A549 (cell line): ENCODE data around the gene GPD2. TPM values are rescaled to one million over a fixed set of nuclear protein-coding genes. Genes with fewer than 3 reads are reported as not detected.
A peak's percentile ranks its signal among the peaks of the same experiment; 100 is the strongest.

ENCODE experiments used
- ATAC-seq, 2 experiments: fragments of 200-7000 bp in 1 of 2; fragments of >200 bp in 1 of 2; cut with Nextera tagmentation in 1 of 2; cut with Tn5 transposase in 1 of 2; 3 replicates each; pipeline versions ENCODE4 v1.8.0 to v1.9.1; 2018 to 2020; ENCODE audit warnings: mild to moderate bottlenecking in 1 of 2, moderate library complexity in 1 of 2
- CTCF ChIA-PET: fragments of 300-600 bp; sonication (Branson Sonifier 250); formaldehyde crosslinking; extraction: SDS; loops from one replicate; lab custom pipeline; 2021; ENCODE audit warnings: antibody characterized with exemption, inconsistent platforms; lab: Yijun Ruan, JAX
- POLR2A ChIA-PET: fragments of 350-600 bp; formaldehyde crosslinking; extraction: SDS; loops from one replicate; lab custom pipeline; 2021; ENCODE audit warnings: antibody characterized with exemption, inconsistent platforms; lab: Yijun Ruan, JAX
- DNase-seq, 2 experiments: peaks; one replicate each; pipeline versions ENCODE4 v3.0.0 to v3.0.0-alpha.2; 2011 to 2016; ENCODE audit warnings: low read depth in 1 of 2, low spot score in 1 of 2
- FAIRE-seq: peaks from 2 replicates; lab custom pipeline; 2011; peaks lifted over from hg19 to GRCh38; lab: Jason Lieb, UNC
- H3K27ac ChIP-seq, 2 experiments: fragments of >200 bp; sonication (Bioruptor Twin); formaldehyde crosslinking; 3 replicates each; pipeline ENCODE4 v1.5.1; 2016 to 2017
- H3K4me1 ChIP-seq: fragments of >200 bp; sonication (Bioruptor Twin); formaldehyde crosslinking; 3 replicates; pipeline ENCODE4 v1.6.1; 2016
- H3K4me2 ChIP-seq: fragments of >200 bp; sonication (Bioruptor Twin); formaldehyde crosslinking; 3 replicates; pipeline ENCODE4 v1.6.1; 2016
- H3K4me3 ChIP-seq: fragments of >200 bp; sonication (Bioruptor Twin); formaldehyde crosslinking; 3 replicates; pipeline ENCODE4 v1.5.1; 2016
- H3K9me3 ChIP-seq: fragments of >200 bp; sonication (Bioruptor Twin); formaldehyde crosslinking; 3 replicates; pipeline ENCODE4 v1.6.1; 2016
- CBX2 ChIP-seq: fragments of 200-600 bp; sonication (generic); IDR thresholded peaks from 2 replicates; pipeline ENCODE4 v1.6.1; 2016; ENCODE audit warnings: low read depth, mild to moderate bottlenecking, borderline replicate concordance
- CEBPB ChIP-seq, 2 experiments: fragments of >200 bp in 1 of 2; sonication (Bioruptor Twin) in 1 of 2; formaldehyde crosslinking in 1 of 2; IDR thresholded peaks; 2 replicates each; pipeline ENCODE4 v1.6.1; 2012 to 2016
- CHD2 ChIP-seq: fragments of 150-350 bp; IDR thresholded peaks from 2 replicates; pipeline ENCODE4 v1.6.1; 2014; ENCODE audit warnings: low read length; ENCODE audit not compliant: partially characterized antibody
- CHD4 ChIP-seq: fragments of 200-600 bp; sonication (generic); IDR thresholded peaks from 2 replicates; pipeline ENCODE4 v1.6.1; 2016; ENCODE audit warnings: antibody characterized with exemption, mild to moderate bottlenecking, borderline replicate concordance
- EHF ChIP-seq: fragments of 250-450 bp; sonication (Bioruptor Pico); IDR thresholded peaks from 2 replicates; pipeline ENCODE4 v1.5.0; 2020; ENCODE audit warnings: mild to moderate bottlenecking
- EP300 ChIP-seq, 2 experiments: fragments of >200 bp; sonication (Bioruptor Twin); formaldehyde crosslinking; IDR thresholded peaks; 2 replicates in 1 of 2; 3 replicates in 1 of 2; pipeline ENCODE4 v1.6.1; 2016 to 2017
- ESRRA ChIP-seq: fragments of 150-350 bp; IDR thresholded peaks from 2 replicates; pipeline ENCODE4 v1.6.1; 2014; ENCODE audit warnings: mild to moderate bottlenecking, low read length, borderline replicate concordance
- FOSB ChIP-seq: fragments of 250-450 bp; sonication (Bioruptor Pico); IDR thresholded peaks from 2 replicates; pipeline ENCODE4 v1.5.0; 2020; ENCODE audit warnings: mild to moderate bottlenecking, moderate library complexity
- HOXB13 ChIP-seq: fragments of 250-450 bp; sonication (Bioruptor Pico); IDR thresholded peaks from 2 replicates; pipeline ENCODE4 v1.5.0; 2020; ENCODE audit warnings: low read depth, mild to moderate bottlenecking, moderate library complexity
- HOXB5 ChIP-seq: fragments of 250-450 bp; sonication (Bioruptor Pico); IDR thresholded peaks from 2 replicates; pipeline ENCODE4 v1.5.0; 2020; ENCODE audit warnings: mild to moderate bottlenecking, moderate library complexity
- JUN ChIP-seq, 2 experiments: fragments of >200 bp; sonication (Bioruptor Twin); formaldehyde crosslinking; IDR thresholded peaks; 2 replicates in 1 of 2; 3 replicates in 1 of 2; pipeline ENCODE4 v1.6.1; 2016 to 2017
- KDM5A ChIP-seq: fragments of 200-600 bp; sonication (generic); IDR thresholded peaks from 2 replicates; pipeline ENCODE4 v1.6.1; 2016; ENCODE audit warnings: antibody characterized with exemption, mild to moderate bottlenecking
- MAZ ChIP-seq: fragments of 150-350 bp; IDR thresholded peaks from 2 replicates; pipeline ENCODE4 v1.6.1; 2014; ENCODE audit warnings: antibody characterized with exemption, low read depth, low read length, borderline replicate concordance
- NFE2L2 ChIP-seq: fragments of 150-350 bp; conservative IDR thresholded peaks from 2 replicates; pipeline ENCODE4 v1.6.1; 2014; ENCODE audit warnings: low read length
- NPAS2 ChIP-seq: fragments of 250-450 bp; sonication (Bioruptor Pico); IDR thresholded peaks from 2 replicates; pipeline ENCODE4 v1.8.0; 2022; ENCODE audit warnings: mild to moderate bottlenecking, moderate library complexity, borderline replicate concordance
- NR3C1 ChIP-seq: fragments of >200 bp; sonication (Bioruptor Twin); formaldehyde crosslinking; IDR thresholded peaks from 3 replicates; pipeline ENCODE4 v1.6.1; 2017
- PHF8 ChIP-seq: fragments of 200-600 bp; sonication (generic); IDR thresholded peaks from 2 replicates; pipeline ENCODE4 v1.6.1; 2016; ENCODE audit warnings: low read depth, mild to moderate bottlenecking, antibody characterized with exemption, moderate library complexity, borderline replicate concordance
- POLR2A ChIP-seq: IDR thresholded peaks from 2 replicates; pipeline ENCODE4 v1.6.1; 2012; ENCODE audit warnings: mild to moderate bottlenecking, low read length
- RARB ChIP-seq: fragments of 250-450 bp; sonication (Bioruptor Pico); IDR thresholded peaks from 2 replicates; pipeline ENCODE4 v1.8.0; 2021; ENCODE audit warnings: mild to moderate bottlenecking, moderate library complexity
- RCOR1 ChIP-seq: fragments of 150-350 bp; IDR thresholded peaks from 2 replicates; pipeline ENCODE4 v1.6.1; 2014; ENCODE audit warnings: antibody characterized with exemption, low read length, low read depth
- RFX5 ChIP-seq: fragments of 450-650 bp; IDR thresholded peaks from 2 replicates; pipeline ENCODE4 v1.7.1; 2014; ENCODE audit warnings: antibody characterized with exemption, mild to moderate bottlenecking, moderate library complexity
- SREBF2 ChIP-seq: fragments of 450-650 bp; IDR thresholded peaks from 2 replicates; pipeline ENCODE4 v1.6.1; 2014; ENCODE audit warnings: mild to moderate bottlenecking, moderate library complexity
- TP53 ChIP-seq: fragments of 250-450 bp; sonication (Bioruptor Pico); IDR thresholded peaks from 2 replicates; pipeline ENCODE4 v1.5.0; 2021; ENCODE audit warnings: mild to moderate bottlenecking, moderate library complexity
- ZSCAN20 ChIP-seq: fragments of 250-450 bp; sonication (Bioruptor Pico); IDR thresholded peaks from 2 replicates; pipeline ENCODE4 v1.8.0; 2022; ENCODE audit warnings: mild to moderate bottlenecking, moderate library complexity
- WGBS: methylation state at CpG from one replicate; pipeline ENCODE4 v1.1.6; 2017; ENCODE audit errors: missing lambda C conversion rate; 5-methylcytosine and 5-hydroxymethylcytosine counted together
- polyA plus RNA-seq, 4 experiments: library from polyadenylated mRNA; depleted of rRNA in 3 of 4; stranded (reverse); fragments of >200 nt; fragmentation: RNase III in 1 of 4; extraction: RNeasy Plus Mini Kit Qiagen cat#74134 plus additional on column Dnase treatment in 1 of 4; gene quantifications; 2 replicates in 3 of 4; 3 replicates in 1 of 4; pipeline ENCODE4 v1.2.3, GENCODE V29; 2011 to 2017
- TF ChIP-seq, protein P1 (sequence below): IDR thresholded peaks from 2 replicates; pipeline ENCODE4 v1.6.1; 2012
- TF ChIP-seq, protein P2 (sequence below): fragments of 250-450 bp; sonication (Bioruptor Pico); IDR thresholded peaks from 2 replicates; pipeline ENCODE4 v1.5.0; 2020; ENCODE audit warnings: low read depth, mild to moderate bottlenecking, moderate library complexity
- TF ChIP-seq, protein P3 (sequence below): fragments of 450-650 bp; IDR thresholded peaks from 2 replicates; pipeline ENCODE4 v1.6.1; 2014; ENCODE audit warnings: antibody characterized with exemption

GPD2 gene
- polyA plus RNA-seq, 2 of the 4 experiments (the other 2 are of a cell fraction): 26.6 to 39.6 TPM

DNA sequence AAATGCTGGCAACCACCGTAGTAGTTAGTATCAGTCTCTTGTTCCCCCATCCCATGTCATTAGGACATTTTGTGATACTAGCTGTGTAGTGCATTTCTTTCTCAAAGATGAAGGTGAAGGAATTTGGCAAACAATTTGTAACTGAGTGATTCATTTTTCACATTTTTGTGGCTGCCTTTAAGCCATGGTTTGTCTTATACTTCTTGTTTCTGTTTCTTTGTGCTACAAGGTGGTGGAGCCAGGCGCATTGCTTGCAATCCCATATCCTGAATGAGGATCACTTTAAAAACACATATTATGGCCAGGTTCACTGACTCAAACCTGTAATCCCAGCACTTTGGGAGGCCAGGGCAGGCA lies 40.6 kb downstream of the GPD2 start:
- H3K4me3 ChIP-seq: no peak overlapping the region
- TF ChIP-seq RCOR1 (no peak), KDM5A (no peak), CHD4 (no peak), RARB (CRISPR knock-in tag) (no peak), CHD2 (no peak), HOXB13 (CRISPR knock-in tag) (no peak)
- peaks cover 11% of the 10 kb centered on the region for H3K4me1 ChIP-seq
- ChIA-PET CTCF (interaction anchor here (1.2 kb wide), 1 partner anchor 14 kb away, joined by 3 read pairs; no protein-coding TSS in a partner anchor), POLR2A (no interaction called here)
- WGBS: 77% methylated on average over 2 of the region's 2 CpGs
- H3K4me2 ChIP-seq: peak overlapping the region; percentile 24; the same call in 1 of the 3 replicates
- FAIRE-seq (no peak), ATAC-seq (no peak), DNase-seq (no peak)
- H3K9me3 ChIP-seq: no peaks in the 10 kb centered on the region
- peak overlapping the region in 1 of 2 experiments; percentile 24; a peak in 2 of 6 replicates for H3K27ac ChIP-seq

DNA sequence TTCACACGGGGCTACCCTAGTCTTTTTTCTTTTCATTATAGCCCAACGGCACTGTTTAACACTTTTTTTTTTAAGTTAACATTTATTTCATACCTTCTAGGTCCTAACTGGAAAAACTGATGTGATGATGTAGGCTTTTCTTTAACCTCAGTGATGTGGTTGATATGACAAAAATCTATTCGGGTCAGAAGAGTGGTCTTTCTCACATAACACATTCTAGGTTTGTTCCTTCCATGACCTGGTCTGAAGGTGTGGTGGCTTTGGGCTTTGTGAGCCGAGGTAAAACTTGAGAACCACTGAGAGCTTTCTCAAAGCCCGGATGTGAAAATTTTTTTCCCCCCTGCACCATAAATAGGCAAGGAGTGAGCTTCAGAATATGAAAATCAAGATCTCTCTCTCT lies 44.2 kb downstream of the GPD2 start:
- H3K4me3 ChIP-seq: no peak overlapping the region
- FAIRE-seq (no peak), DNase-seq (no peak), ATAC-seq (no peak)
- TF ChIP-seq PHF8 (no peak), NFE2L2 (no peak)
- TF ChIP-seq, protein P1, sequence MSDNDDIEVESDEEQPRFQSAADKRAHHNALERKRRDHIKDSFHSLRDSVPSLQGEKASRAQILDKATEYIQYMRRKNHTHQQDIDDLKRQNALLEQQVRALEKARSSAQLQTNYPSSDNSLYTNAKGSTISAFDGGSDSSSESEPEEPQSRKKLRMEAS: no peak
- POLR2A ChIA-PET: no interaction called here
- no peak overlapping the region for H3K4me2 ChIP-seq
- CTCF ChIA-PET: interaction anchor here (0.5 to 1.3 kb wide), 2 partner anchors 11 to 15 kb away, joined by 5 to 6 read pairs; no protein-coding TSS in a partner anchor
- H3K4me1 ChIP-seq: peaks cover 27% of the 10 kb centered on the region
- no peak overlapping the region for H3K27ac ChIP-seq
- 88% methylated on average over 5 of the region's 5 CpGs for WGBS
- H3K9me3 ChIP-seq: no peaks in the 10 kb centered on the region

DNA sequence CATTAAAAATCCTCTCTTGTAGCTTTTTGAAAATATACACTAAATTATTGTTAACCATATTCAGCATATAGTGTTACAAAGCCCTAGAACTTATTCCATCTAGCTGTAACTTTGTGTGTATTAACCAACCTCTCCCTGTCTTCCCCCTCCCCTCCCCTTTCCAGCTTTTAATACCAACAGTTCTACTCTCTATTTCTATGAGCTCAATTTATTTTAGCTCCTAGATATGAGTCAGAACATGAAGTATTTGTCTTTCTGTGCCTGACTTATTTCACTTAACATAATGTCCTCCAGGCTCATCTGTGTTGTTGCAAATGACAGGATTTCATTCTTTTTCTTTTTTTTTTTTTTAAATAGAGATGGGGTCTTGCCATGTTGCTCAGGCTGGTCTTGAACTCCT lies 45.1 kb downstream of the GPD2 start:
- H3K27ac ChIP-seq: no peak overlapping the region
- DNase-seq (no peak), FAIRE-seq (no peak), ATAC-seq (no peak)
- TF ChIP-seq CEBPB (IDR thresholded peaks at IDR 0.05) (no peak), RFX5 (no peak), ZSCAN20 (CRISPR knock-in tag) (no peak), MAZ (no peak), POLR2A (no peak), ESRRA (no peak), FOSB (no peak), CHD4 (no peak), EP300 (IDR thresholded peaks at IDR 0.05) (no peak), HOXB5 (CRISPR knock-in tag) (no peak), CBX2 (no peak), KDM5A (no peak), EHF (CRISPR knock-in tag) (no peak), CHD2 (no peak), TP53 (CRISPR knock-in tag) (no peak)
- TF ChIP-seq, protein P2, sequence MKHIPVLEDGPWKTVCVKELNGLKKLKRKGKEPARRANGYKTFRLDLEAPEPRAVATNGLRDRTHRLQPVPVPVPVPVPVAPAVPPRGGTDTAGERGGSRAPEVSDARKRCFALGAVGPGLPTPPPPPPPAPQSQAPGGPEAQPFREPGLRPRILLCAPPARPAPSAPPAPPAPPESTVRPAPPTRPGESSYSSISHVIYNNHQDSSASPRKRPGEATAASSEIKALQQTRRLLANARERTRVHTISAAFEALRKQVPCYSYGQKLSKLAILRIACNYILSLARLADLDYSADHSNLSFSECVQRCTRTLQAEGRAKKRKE: no peak
- H3K4me1 ChIP-seq: peaks cover 25% of the 10 kb centered on the region
- ChIA-PET CTCF (interaction anchor here (0.6 to 1.3 kb wide), 2 partner anchors 14 to 16 kb away, joined by 4 to 6 read pairs; no protein-coding TSS in a partner anchor), POLR2A (no interaction called here)
- H3K4me3 ChIP-seq: no peak overlapping the region
- H3K9me3 ChIP-seq: no peaks in the 10 kb centered on the region
- H3K4me2 ChIP-seq: no peak overlapping the region

DNA sequence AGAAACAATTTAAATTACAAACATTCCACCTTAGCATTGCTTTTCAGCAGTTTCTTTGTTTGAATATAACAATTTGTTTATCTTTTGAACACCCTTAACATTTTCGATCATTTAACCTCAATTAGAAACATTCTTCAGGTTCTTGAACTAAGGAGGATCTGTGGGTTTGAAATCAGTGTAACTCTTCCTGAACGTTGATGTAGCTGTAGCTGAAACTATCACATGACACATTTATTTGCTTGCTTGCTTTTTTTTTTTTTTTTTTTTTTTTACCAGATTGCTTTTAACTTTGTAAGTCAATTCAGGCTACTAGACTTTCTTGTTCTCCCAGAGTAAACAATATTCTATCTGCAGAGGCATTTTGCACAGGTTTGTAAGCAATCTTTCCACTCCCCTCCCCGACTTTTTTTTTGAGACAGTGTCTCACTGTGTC lies 47.6 kb downstream of the GPD2 start:
- FAIRE-seq (no peak), DNase-seq (no peak), ATAC-seq (no peak)
- 44% methylated on average over 3 of the region's 3 CpGs for WGBS
- Histone ChIP-seq H3K4me3 (no peak overlapping the region), H3K4me1 (peaks cover 17% of the 10 kb centered on the region), H3K9me3 (no peaks in the 10 kb centered on the region), H3K27ac (no peak overlapping the region), H3K4me2 (peak overlapping the region; percentile 27; the same call in 2 of the 3 replicates)
- TF ChIP-seq, protein P3, sequence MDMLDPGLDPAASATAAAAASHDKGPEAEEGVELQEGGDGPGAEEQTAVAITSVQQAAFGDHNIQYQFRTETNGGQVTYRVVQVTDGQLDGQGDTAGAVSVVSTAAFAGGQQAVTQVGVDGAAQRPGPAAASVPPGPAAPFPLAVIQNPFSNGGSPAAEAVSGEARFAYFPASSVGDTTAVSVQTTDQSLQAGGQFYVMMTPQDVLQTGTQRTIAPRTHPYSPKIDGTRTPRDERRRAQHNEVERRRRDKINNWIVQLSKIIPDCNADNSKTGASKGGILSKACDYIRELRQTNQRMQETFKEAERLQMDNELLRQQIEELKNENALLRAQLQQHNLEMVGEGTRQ: no peak
- TF ChIP-seq PHF8: no peak
- no peak for TF ChIP-seq EP300 (IDR thresholded peaks at IDR 0.05)
- TF ChIP-seq NR3C1: no peak
- no peak for TF ChIP-seq HOXB5 (CRISPR knock-in tag)
- no peak for TF ChIP-seq HOXB13 (CRISPR knock-in tag)
- no peak for TF ChIP-seq NPAS2 (CRISPR knock-in tag)
- no peak for TF ChIP-seq SREBF2
- no peak for TF ChIP-seq MAZ
- TF ChIP-seq JUN (IDR thresholded peaks at IDR 0.05): no peak
- ChIA-PET CTCF (interaction anchor here (0.7 kb wide), 1 partner anchor 106 kb away, joined by 4 read pairs; no protein-coding TSS in a partner anchor), POLR2A (no interaction called here)
